Measurements from ENCODE around the gene DENND5A.
"Not testable (repeated sequence)": the region's sequence is repeated elsewhere in the genome, so short reads cannot be mapped to it uniquely, and the experiment has no call there.

DNA sequence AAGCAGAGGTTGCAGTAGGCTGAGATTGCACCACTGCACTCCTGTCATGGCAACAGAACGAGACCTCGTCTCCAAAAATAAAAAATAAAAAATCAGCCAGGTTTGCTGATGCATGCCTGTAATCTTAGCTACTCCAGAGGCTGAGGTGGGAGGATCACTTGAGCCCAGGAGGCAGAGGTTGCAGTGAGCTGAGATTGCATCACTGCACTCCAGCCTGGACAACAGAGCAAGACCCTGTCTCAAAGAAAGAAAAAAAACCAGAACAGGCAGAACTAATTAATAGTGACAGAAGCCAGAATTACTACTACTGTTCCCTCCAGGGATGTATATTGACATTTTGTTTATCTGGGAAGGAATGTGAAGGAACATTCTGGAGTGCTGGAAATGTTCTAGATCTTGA is 166.7 kb downstream of the DENND5A start:
- TF ChIP-seq POLR2A (IDR thresholded peaks at IDR 0.05; ENCODE audit: low read length); GATA1 (IDR thresholded peaks at IDR 0.05; ENCODE audit: low read depth, low read length): not testable (repeated sequence)
